NK-92 treated with Interleukin-12 subunit alpha and Interleukin-12 subunit beta, amount 100 ng/mL, for 24 hours (cell line): ENCODE results near the gene PARD3.

Source experiments
- DNase-seq: peaks from one replicate; lab custom pipeline; 2025; lab: John Stamatoyannopoulos, UW

The PARD3 gene

GRCh38 chr10:34580214-34580613 is 234.9 kb downstream of the PARD3 start:
- DNase-seq = no peak

- DNase-seq = no peak
Measured at GRCh38 chr10:34578468-34578867, 236.6 kb downstream of the PARD3 start.

GRCh38 chr10:34576797-34577196 is 238.3 kb downstream of the PARD3 start:
- no peak for DNase-seq

- no peak for DNase-seq
Measured at GRCh38 chr10:34575882-34576281, 239.2 kb downstream of the PARD3 start.

- no peak for DNase-seq
Measured at GRCh38 chr10:34574353-34574934, 240.7 kb downstream of the PARD3 start.

GRCh38 chr10:34570887-34571286 is 244.2 kb downstream of the PARD3 start:
- no peak for DNase-seq

- no peak for DNase-seq
Measured at GRCh38 chr10:34567659-34568253, 247.3 kb downstream of the PARD3 start.

GRCh38 chr10:34565934-34566333 is 249.2 kb downstream of the PARD3 start:
- DNase-seq = no peak

GRCh38 chr10:34558093-34558583 is 257.0 kb downstream of the PARD3 start:
- no peak for DNase-seq

GRCh38 chr10:34557173-34557572 is 257.9 kb downstream of the PARD3 start:
- no peak for DNase-seq

- DNase-seq = no peak
Measured at GRCh38 chr10:34555653-34556052, 259.4 kb downstream of the PARD3 start.

- DNase-seq = no peak
Measured at GRCh38 chr10:34553747-34554146, 261.3 kb downstream of the PARD3 start.

GRCh38 chr10:34551295-34551694 is 263.8 kb downstream of the PARD3 start:
- DNase-seq = no peak

GRCh38 chr10:34549953-34550352 is 265.1 kb downstream of the PARD3 start:
- DNase-seq = no peak

- no peak for DNase-seq
Measured at GRCh38 chr10:34549001-34549400, 266.1 kb downstream of the PARD3 start.

- no peak for DNase-seq
Measured at GRCh38 chr10:34548466-34548865, 266.6 kb downstream of the PARD3 start.

- DNase-seq = no peak
Measured at GRCh38 chr10:34547695-34548094, 267.4 kb downstream of the PARD3 start.

GRCh38 chr10:34547291-34547690 is 267.8 kb downstream of the PARD3 start:
- no peak for DNase-seq

GRCh38 chr10:34544400-34544799 is 270.7 kb downstream of the PARD3 start:
- DNase-seq = no peak

GRCh38 chr10:34543716-34544115 is 271.4 kb downstream of the PARD3 start:
- no peak for DNase-seq

- no peak for DNase-seq
Measured at GRCh38 chr10:34540492-34540891, 274.6 kb downstream of the PARD3 start.

GRCh38 chr10:34539533-34540315 is 275.4 kb downstream of the PARD3 start:
- no peak for DNase-seq

GRCh38 chr10:34538281-34538829 is 276.7 kb downstream of the PARD3 start:
- no peak for DNase-seq
